Prostate gland (tissue), 2 donors: ENCODE results near the gene ITGA8.

Experiments
- POLR2A ChIP-seq: fragments of 450-650 bp; IDR thresholded peaks from one replicate; pipeline ENCODE4 v1.6.1; 2016; ENCODE audit warnings: antibody characterized with exemption, mild to moderate bottlenecking
- TF ChIP-seq, protein P1 (sequence below), 4 experiments: fragments of 200-600 bp in 2 of 4; fragments of 450-650 bp in 2 of 4; sonication (generic) in 2 of 4; IDR thresholded peaks; 1 replicate in 3 of 4; 2 replicates in 1 of 4; pipeline ENCODE4 v1.5.1; 2016 to 2019; ENCODE audit warnings: antibody characterized with exemption in 4 of 4, mild to moderate bottlenecking in 2 of 4, moderate library complexity in 2 of 4

DNA sequence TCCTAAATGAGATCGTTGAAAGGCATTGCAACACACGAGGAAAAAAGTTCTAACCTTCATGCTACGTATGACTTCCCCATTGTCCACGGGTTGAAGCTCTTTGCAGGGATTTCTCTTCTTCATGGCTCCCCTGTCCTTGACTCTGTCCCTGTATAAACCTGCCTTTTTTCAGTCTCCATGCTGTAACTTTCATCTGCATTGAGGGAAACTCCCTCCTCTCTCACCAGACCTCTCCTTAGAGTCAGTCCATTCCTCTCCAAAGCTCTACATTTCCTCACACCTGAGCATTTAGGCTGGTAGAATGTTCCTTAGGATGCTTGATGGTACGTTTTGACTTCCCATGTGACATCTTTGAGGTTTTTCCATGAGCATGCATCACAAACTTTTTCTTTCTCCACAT is 214.4 kb downstream of the ITGA8 start:
- TF ChIP-seq, protein P1, sequence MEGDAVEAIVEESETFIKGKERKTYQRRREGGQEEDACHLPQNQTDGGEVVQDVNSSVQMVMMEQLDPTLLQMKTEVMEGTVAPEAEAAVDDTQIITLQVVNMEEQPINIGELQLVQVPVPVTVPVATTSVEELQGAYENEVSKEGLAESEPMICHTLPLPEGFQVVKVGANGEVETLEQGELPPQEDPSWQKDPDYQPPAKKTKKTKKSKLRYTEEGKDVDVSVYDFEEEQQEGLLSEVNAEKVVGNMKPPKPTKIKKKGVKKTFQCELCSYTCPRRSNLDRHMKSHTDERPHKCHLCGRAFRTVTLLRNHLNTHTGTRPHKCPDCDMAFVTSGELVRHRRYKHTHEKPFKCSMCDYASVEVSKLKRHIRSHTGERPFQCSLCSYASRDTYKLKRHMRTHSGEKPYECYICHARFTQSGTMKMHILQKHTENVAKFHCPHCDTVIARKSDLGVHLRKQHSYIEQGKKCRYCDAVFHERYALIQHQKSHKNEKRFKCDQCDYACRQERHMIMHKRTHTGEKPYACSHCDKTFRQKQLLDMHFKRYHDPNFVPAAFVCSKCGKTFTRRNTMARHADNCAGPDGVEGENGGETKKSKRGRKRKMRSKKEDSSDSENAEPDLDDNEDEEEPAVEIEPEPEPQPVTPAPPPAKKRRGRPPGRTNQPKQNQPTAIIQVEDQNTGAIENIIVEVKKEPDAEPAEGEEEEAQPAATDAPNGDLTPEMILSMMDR (IDR thresholded peaks at IDR 0.05): no peak
- no peak for TF ChIP-seq POLR2A
